Measurements from ENCODE around the gene BATF3. TPM values are rescaled to one million over a fixed set of nuclear protein-coding genes. Genes with fewer than 3 reads are reported as not detected.

The BATF3 gene
- total RNA-seq, 1 donor from 2014 or later = 0.53 TPM

- Mint-ChIP-seq H3K9me3 (ENCODE audit: low read depth) (no peaks in the 10 kb centered on the region), H3K4me1 (ENCODE audit: low read depth) (no peaks in the 10 kb centered on the region), H3K27me3 (peaks cover 14% of the 10 kb centered on the region), H3K4me3 (ENCODE audit: low read depth) (no peak overlapping the region), H3K36me3 (ENCODE audit: insufficient read depth) (no peaks in the 10 kb centered on the region), H3K27ac (no peak overlapping the region)
- DNase-seq (ENCODE audit: low spot score, unreplicated experiment) = no peak
- TF ChIP-seq CTCF (IDR thresholded peaks at IDR 0.05; ENCODE audit: unreplicated experiment) = no peak
Measured at GRCh38 chr1:212652609-212653008, 47.0 kb downstream of the BATF3 start.

- Mint-ChIP-seq H3K4me1 (ENCODE audit: low read depth) (no peaks in the 10 kb centered on the region), H3K27me3 (peaks cover 14% of the 10 kb centered on the region), H3K9me3 (ENCODE audit: low read depth) (no peaks in the 10 kb centered on the region), H3K4me3 (ENCODE audit: low read depth) (no peak overlapping the region), H3K36me3 (ENCODE audit: insufficient read depth) (no peaks in the 10 kb centered on the region), H3K27ac (no peak overlapping the region)
- no peak for TF ChIP-seq CTCF (IDR thresholded peaks at IDR 0.05; ENCODE audit: unreplicated experiment)
- DNase-seq (ENCODE audit: low spot score, unreplicated experiment) = no peak
Measured at GRCh38 chr1:212651977-212652376, 47.7 kb downstream of the BATF3 start.

- Mint-ChIP-seq H3K36me3 (ENCODE audit: insufficient read depth) (no peaks in the 10 kb centered on the region), H3K27me3 (peaks cover 14% of the 10 kb centered on the region), H3K4me3 (ENCODE audit: low read depth) (no peak overlapping the region), H3K27ac (no peak overlapping the region), H3K9me3 (ENCODE audit: low read depth) (no peaks in the 10 kb centered on the region), H3K4me1 (ENCODE audit: low read depth) (no peaks in the 10 kb centered on the region)
- TF ChIP-seq CTCF (IDR thresholded peaks at IDR 0.05; ENCODE audit: unreplicated experiment) = no peak
- DNase-seq (ENCODE audit: low spot score, unreplicated experiment) = no peak
Measured at GRCh38 chr1:212651521-212651920, 48.1 kb downstream of the BATF3 start.

GRCh38 chr1:212650228-212650627 lies 49.4 kb downstream of the BATF3 start:
- Mint-ChIP-seq H3K4me3 (ENCODE audit: low read depth) (no peak overlapping the region), H3K9me3 (ENCODE audit: low read depth) (no peaks in the 10 kb centered on the region), H3K36me3 (ENCODE audit: insufficient read depth) (no peaks in the 10 kb centered on the region), H3K27ac (no peak overlapping the region), H3K27me3 (peaks cover 18% of the 10 kb centered on the region), H3K4me1 (ENCODE audit: low read depth) (peaks cover 6% of the 10 kb centered on the region)
- DNase-seq (ENCODE audit: low spot score, unreplicated experiment) = no peak
- TF ChIP-seq CTCF (IDR thresholded peaks at IDR 0.05; ENCODE audit: unreplicated experiment) = no peak

- peaks cover 9% of the 10 kb centered on the region for H3K27me3 Mint-ChIP-seq
- no peaks in the 10 kb centered on the region for H3K36me3 Mint-ChIP-seq (ENCODE audit: insufficient read depth)
- H3K4me1 Mint-ChIP-seq (ENCODE audit: low read depth) = peaks cover 10% of the 10 kb centered on the region
- no peak overlapping the region for H3K4me3 Mint-ChIP-seq (ENCODE audit: low read depth)
- no peak for DNase-seq (ENCODE audit: low spot score, unreplicated experiment)
- H3K27ac Mint-ChIP-seq = no peak overlapping the region
- TF ChIP-seq CTCF (IDR thresholded peaks at IDR 0.05; ENCODE audit: unreplicated experiment) = no peak
- H3K9me3 Mint-ChIP-seq (ENCODE audit: low read depth) = no peaks in the 10 kb centered on the region
Measured at GRCh38 chr1:212649020-212649419, 50.6 kb downstream of the BATF3 start.

Measured in progenitor cell of endocrine pancreas (in vitro differentiated cells).